ENCODE measurements around the gene DUT.

DNA sequence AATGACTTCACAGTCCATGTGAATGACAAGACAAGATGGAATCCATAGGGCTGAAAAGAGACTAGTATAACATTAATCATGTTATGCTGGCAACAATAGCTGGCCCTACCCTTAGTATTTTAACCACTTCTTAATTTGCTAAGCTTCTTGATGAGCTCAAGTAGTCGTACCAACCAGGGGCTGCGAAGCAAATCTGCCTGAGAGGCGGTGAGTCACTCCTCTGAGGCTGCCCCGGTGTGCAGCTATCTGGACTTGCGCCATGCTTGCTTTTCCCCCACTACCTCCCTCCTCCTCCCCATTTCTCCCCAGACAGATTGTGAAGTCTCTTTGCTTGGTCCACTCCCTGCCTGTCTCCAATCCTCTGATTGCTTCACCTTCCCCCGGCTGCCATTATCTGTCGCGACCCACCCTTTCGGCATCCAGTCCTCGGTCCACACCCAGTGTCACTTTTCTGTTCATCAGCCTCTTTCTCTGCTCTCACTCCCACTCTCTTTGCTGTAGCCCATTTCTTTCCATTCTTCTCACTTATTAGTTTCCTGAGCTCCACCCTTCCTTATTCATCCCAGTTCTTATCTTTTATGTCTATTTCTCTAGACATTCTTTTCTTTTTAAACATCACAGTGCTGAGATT, 42.7 kb downstream of the DUT start:
- TF ChIP-seq EZH2phosphoT487 (IDR thresholded peaks at IDR 0.05; ENCODE audit: borderline replicate concordance, low read length), result no peak
- TF ChIP-seq, protein P1, sequence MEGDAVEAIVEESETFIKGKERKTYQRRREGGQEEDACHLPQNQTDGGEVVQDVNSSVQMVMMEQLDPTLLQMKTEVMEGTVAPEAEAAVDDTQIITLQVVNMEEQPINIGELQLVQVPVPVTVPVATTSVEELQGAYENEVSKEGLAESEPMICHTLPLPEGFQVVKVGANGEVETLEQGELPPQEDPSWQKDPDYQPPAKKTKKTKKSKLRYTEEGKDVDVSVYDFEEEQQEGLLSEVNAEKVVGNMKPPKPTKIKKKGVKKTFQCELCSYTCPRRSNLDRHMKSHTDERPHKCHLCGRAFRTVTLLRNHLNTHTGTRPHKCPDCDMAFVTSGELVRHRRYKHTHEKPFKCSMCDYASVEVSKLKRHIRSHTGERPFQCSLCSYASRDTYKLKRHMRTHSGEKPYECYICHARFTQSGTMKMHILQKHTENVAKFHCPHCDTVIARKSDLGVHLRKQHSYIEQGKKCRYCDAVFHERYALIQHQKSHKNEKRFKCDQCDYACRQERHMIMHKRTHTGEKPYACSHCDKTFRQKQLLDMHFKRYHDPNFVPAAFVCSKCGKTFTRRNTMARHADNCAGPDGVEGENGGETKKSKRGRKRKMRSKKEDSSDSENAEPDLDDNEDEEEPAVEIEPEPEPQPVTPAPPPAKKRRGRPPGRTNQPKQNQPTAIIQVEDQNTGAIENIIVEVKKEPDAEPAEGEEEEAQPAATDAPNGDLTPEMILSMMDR (conservative IDR thresholded peaks at IDR 0.05; ENCODE audit: low read depth, low read length), result no peak
